ENCODE data around the gene VAPB. TPM values are rescaled to one million over a fixed set of nuclear protein-coding genes. Genes with fewer than 3 reads are reported as not detected.

The VAPB gene
- total and polyA plus RNA-seq, 10 of the 15 experiments (the other 5 are each of a cell fraction or from before 2014, with no cell fraction given): 3.2 to 28.6 (median 20.5) TPM

GRCh38 chr20:58459058-58459750 lies 70.2 kb downstream of the VAPB start (continued):
- TF ChIP-seq PRDM15 (CRISPR knock-in tag; IDR thresholded peaks at IDR 0.05): no peak
- no peak for TF ChIP-seq POLR2AphosphoS5 (IDR thresholded peaks at IDR 0.05; ENCODE audit: low read length)
- peak; percentile 83 for TF ChIP-seq MEF2B (IDR thresholded peaks at IDR 0.05; ENCODE audit: partially characterized antibody, poor library complexity, severe bottlenecking)
- no peak for TF ChIP-seq E2F4 (IDR thresholded peaks at IDR 0.05; ENCODE audit: low read depth, low read length)
- peak; percentile 50; the same call in 1 of the 2 replicates for TF ChIP-seq RELB (IDR thresholded peaks at IDR 0.05; ENCODE audit: low read depth)
- TF ChIP-seq MTA3 (IDR thresholded peaks at IDR 0.05; ENCODE audit: borderline replicate concordance, low read length): 0 out of 2 replicates have a peak, but pooled peaks have one; percentile 14
- 0 out of 2 replicates have a peak, but pooled peaks have one; percentile 4 for TF ChIP-seq IKZF1 (conservative IDR thresholded peaks at IDR 0.05)
- TF ChIP-seq CUX1 (IDR thresholded peaks at IDR 0.05; ENCODE audit: insufficient replicate concordance, low read depth, low read length): peak; percentile 60
- no peak for TF ChIP-seq MYB (IDR thresholded peaks at IDR 0.05; ENCODE audit: borderline replicate concordance, low read depth, low read length)
- TF ChIP-seq SREBF2 (IDR thresholded peaks at IDR 0.05; ENCODE audit: low read length): no peak
- no peak for TF ChIP-seq E2F8 (IDR thresholded peaks at IDR 0.05; ENCODE audit: low read depth, partially characterized antibody)
